PC-9 (cell line): ENCODE measurements around the gene RNF149.

Experiments used
- EZH2 ChIP-seq: fragments of 200-600 bp; sonication (generic); IDR thresholded peaks from 2 replicates; pipeline ENCODE4 v1.8.0; 2017; ENCODE audit warnings: antibody characterized with exemption, low read depth
- TF ChIP-seq, protein P1 (sequence below): fragments of 200-600 bp; sonication (generic); conservative IDR thresholded peaks from 2 replicates; pipeline ENCODE4 v1.6.1; 2017; ENCODE audit warnings: mixed run types, antibody characterized with exemption, mild to moderate bottlenecking, moderate library complexity

DNA sequence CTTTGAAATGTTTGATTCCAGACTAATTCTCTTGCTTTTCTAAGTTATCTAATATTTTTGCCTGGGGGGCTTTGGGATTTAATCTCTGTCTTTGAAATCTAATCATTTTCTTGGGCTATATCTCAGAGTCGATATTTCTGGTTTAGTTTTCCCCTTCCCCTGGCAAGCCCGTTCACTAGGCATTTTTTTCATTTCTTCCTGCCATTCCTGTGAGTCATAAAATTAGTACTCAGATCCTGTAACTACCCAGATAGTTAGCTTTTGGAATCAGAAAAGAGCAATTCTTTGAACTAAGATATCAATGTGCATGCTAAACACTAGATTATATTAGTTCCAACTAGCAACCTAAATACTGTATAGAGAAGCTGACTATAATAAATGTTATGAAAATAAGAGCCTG lies 29.4 kb upstream of the RNF149 start:
- TF ChIP-seq, protein P1, sequence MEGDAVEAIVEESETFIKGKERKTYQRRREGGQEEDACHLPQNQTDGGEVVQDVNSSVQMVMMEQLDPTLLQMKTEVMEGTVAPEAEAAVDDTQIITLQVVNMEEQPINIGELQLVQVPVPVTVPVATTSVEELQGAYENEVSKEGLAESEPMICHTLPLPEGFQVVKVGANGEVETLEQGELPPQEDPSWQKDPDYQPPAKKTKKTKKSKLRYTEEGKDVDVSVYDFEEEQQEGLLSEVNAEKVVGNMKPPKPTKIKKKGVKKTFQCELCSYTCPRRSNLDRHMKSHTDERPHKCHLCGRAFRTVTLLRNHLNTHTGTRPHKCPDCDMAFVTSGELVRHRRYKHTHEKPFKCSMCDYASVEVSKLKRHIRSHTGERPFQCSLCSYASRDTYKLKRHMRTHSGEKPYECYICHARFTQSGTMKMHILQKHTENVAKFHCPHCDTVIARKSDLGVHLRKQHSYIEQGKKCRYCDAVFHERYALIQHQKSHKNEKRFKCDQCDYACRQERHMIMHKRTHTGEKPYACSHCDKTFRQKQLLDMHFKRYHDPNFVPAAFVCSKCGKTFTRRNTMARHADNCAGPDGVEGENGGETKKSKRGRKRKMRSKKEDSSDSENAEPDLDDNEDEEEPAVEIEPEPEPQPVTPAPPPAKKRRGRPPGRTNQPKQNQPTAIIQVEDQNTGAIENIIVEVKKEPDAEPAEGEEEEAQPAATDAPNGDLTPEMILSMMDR: no peak
- no peak for TF ChIP-seq EZH2
